Epithelial cell of proximal tubule (primary cell): Measurements from ENCODE around the gene ESPN. TPM values are rescaled to one million over a fixed set of nuclear protein-coding genes. Genes with fewer than 3 reads are reported as not detected.

Experiments used
- DNase-seq: peaks from one replicate; pipeline ENCODE4 v3.0.0-alpha.2; 2011; ENCODE audit warnings: low read depth
- H3K4me3 ChIP-seq: 2 replicates; pipeline ENCODE4 v1.5.1; 2011; ENCODE audit warnings: low read depth, mild to moderate bottlenecking, low read length
- CTCF ChIP-seq: conservative IDR thresholded peaks from 2 replicates; pipeline ENCODE4 v1.5.1; 2012; ENCODE audit warnings: low read depth, mild to moderate bottlenecking, low read length
- total RNA-seq: library from RNA; depleted of rRNA; stranded (reverse); fragments of >200 nt; gene quantifications from 2 replicates; pipeline ENCODE4 v1.2.3, GENCODE V29; 2015

The ESPN gene
- total RNA-seq, 1 donor from 2014 or later = not detected

DNA sequence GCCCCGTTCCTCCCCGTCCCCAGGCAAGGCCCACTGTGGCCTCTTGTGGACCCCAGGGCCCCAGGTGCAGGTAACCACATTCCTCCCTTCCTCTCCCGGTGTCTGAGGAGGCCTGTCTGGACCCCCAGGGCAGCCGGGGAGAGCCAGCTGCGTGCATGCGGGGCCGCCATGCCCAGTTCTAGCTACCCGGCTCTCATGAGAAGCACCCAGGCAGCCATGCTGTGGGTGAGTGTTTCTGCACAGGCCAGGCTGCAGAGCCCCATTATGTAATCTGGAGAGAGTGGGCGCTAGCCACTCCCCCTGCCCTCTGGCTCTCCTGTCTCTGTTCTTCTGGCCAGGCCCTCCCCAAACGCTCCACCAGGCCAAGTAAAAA lies 85.3 kb downstream of the ESPN start:
- no peak for DNase-seq
- TF ChIP-seq CTCF = no peak
- H3K4me3 ChIP-seq = no peak overlapping the region

DNA sequence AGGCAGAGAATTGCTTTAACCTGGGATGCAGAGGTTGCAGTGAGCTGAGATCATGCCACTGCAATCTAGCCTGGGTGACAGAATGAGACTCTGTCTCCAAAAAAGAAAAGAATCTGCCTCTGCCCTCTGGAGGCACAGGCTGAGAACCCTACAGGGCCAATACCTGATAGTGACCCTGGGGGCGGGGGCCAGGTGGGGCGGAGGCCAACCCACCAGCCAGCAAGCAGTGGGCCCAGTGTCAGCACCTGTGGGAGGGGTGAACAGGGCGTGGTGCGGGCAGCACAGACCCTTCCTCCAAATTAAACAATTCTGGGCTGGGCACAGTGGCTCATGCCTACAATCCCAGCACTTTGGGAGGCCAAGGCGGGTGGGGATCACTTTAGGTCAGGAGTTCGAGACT lies 85.9 kb downstream of the ESPN start:
- TF ChIP-seq CTCF = no peak
- DNase-seq = no peak
- H3K4me3 ChIP-seq = no peak overlapping the region

Other genes with a start within 250 kb of the ESPN start
- gene CHD5, start 244.5 kb upstream of the ESPN start, total RNA-seq = under 0.01 TPM in 1 of 2 replicates, not detected in the other
- 202 and 341 TPM in 2 replicates for gene RPL22, start 225.2 kb upstream of the ESPN start, total RNA-seq
- 16.9 and 32.1 TPM in 2 replicates for gene RNF207, start 218.7 kb upstream of the ESPN start, total RNA-seq
- gene ICMT, start 188.8 kb upstream of the ESPN start, total RNA-seq = 75.0 and 119 TPM in 2 replicates
- gene HES3, start 180.6 kb upstream of the ESPN start, total RNA-seq = not detected in 2 replicates
- 2.2 and 6.4 TPM in 2 replicates for gene GPR153, start 163.7 kb upstream of the ESPN start, total RNA-seq
- 80.3 and 82.0 TPM in 2 replicates for gene ACOT7, start 31.0 kb upstream of the ESPN start, total RNA-seq
- gene HES2, start 4.9 kb upstream of the ESPN start, total RNA-seq = 3.0 and 6.2 TPM in 2 replicates
- 9.6 and 30.4 TPM in 2 replicates for gene TNFRSF25, start 41.4 kb downstream of the ESPN start, total RNA-seq
- gene PLEKHG5, start 66.9 kb downstream of the ESPN start, total RNA-seq = 17.4 and 23.3 TPM in 2 replicates
- gene NOL9, start 129.7 kb downstream of the ESPN start, total RNA-seq = 18.5 and 24.7 TPM in 2 replicates
- gene TAS1R1, start 130.5 kb downstream of the ESPN start, total RNA-seq = not detected in 2 replicates
- gene ZBTB48, start 155.2 kb downstream of the ESPN start, total RNA-seq = 5.7 and 14.2 TPM in 2 replicates
- gene KLHL21, start 178.1 kb downstream of the ESPN start, total RNA-seq = 28.1 and 40.1 TPM in 2 replicates
- gene PHF13, start 189.0 kb downstream of the ESPN start, total RNA-seq = 5.5 and 7.2 TPM in 2 replicates
- gene THAP3, start 200.1 kb downstream of the ESPN start, total RNA-seq = 15.8 and 24.0 TPM in 2 replicates